WTC11 (cell line): Measurements from ENCODE around the gene LAMC2. TPM values are rescaled to one million over a fixed set of nuclear protein-coding genes. Genes with fewer than 3 reads are reported as not detected.

ENCODE experiments used
- ATAC-seq: fragments of 200-7000 bp; cut with Tn5 transposase; 2 replicates; pipeline ENCODE4 v1.10.0; 2021; ENCODE audit warnings: mild to moderate bottlenecking, moderate library complexity
- CTCF ChIA-PET: fragments of 300-600 bp; sonication (Branson Sonifier 250); formaldehyde crosslinking; loops from one replicate; lab custom pipeline; 2021; ENCODE audit warnings: antibody characterized with exemption; lab: Charles Lee
- POLR2A ChIA-PET: fragments of 350-600 bp; sonication (Branson Sonifier 250); formaldehyde crosslinking; loops from one replicate; lab custom pipeline; 2021; ENCODE audit warnings: antibody characterized with exemption; lab: Charles Lee
- DNase-seq: peaks from one replicate; pipeline ENCODE4 v3.0.0; 2021; ENCODE audit warnings: low spot score
- H3K27ac Mint-ChIP-seq: 2 replicates; pipeline ENCODE4 v1.8.0; 2021; ENCODE audit warnings: mixed read lengths
- H3K27me3 Mint-ChIP-seq: 2 replicates; pipeline ENCODE4 v1.8.0; 2021; ENCODE audit warnings: low read depth, mild to moderate bottlenecking, moderate library complexity, mixed read lengths
- H3K36me3 Mint-ChIP-seq: 2 replicates; pipeline ENCODE4 v1.8.0; 2021; ENCODE audit warnings: mixed read lengths
- H3K4me1 Mint-ChIP-seq: 2 replicates; pipeline ENCODE4 v1.8.0; 2022; ENCODE audit warnings: mixed read lengths
- H3K4me3 Mint-ChIP-seq: 2 replicates; pipeline ENCODE4 v1.8.0; 2021; ENCODE audit warnings: mild to moderate bottlenecking, moderate library complexity, mixed read lengths
- H3K9me3 Mint-ChIP-seq: 2 replicates; pipeline ENCODE4 v1.8.0; 2021; ENCODE audit warnings: mixed read lengths
- ATF6 ChIP-seq: sonication (generic); formaldehyde crosslinking; IDR thresholded peaks from 2 replicates; pipeline ENCODE4 v1.8.1; 2023; ENCODE audit warnings: mild to moderate bottlenecking, missing genetic modification reagents
- CDX4 ChIP-seq: fragments of 250-450 bp; sonication (Bioruptor Pico); IDR thresholded peaks from 2 replicates; pipeline ENCODE4 v1.9.0; 2021; ENCODE audit warnings: moderate library complexity, mild to moderate bottlenecking, inconsistent platforms, borderline replicate concordance
- CTCF ChIP-seq: fragments of 200-600 bp; IDR thresholded peaks from 2 replicates; pipeline ENCODE4 v1.8.0; 2022; ENCODE audit warnings: antibody characterized with exemption
- ELF4 ChIP-seq: sonication (generic); formaldehyde crosslinking; IDR thresholded peaks from 2 replicates; pipeline ENCODE4 v1.8.1; 2022; ENCODE audit warnings: low read depth, mild to moderate bottlenecking, moderate library complexity, missing genetic modification reagents
- ETV6 ChIP-seq: sonication (generic); formaldehyde crosslinking; IDR thresholded peaks from 2 replicates; pipeline ENCODE4 v1.8.1; 2022; ENCODE audit warnings: mild to moderate bottlenecking, missing genetic modification reagents
- HMGXB4 ChIP-seq: sonication (generic); formaldehyde crosslinking; IDR thresholded peaks from 2 replicates; pipeline ENCODE4 v1.8.1; 2023; ENCODE audit warnings: mild to moderate bottlenecking, moderate library complexity, missing genetic modification reagents
- JAZF1 ChIP-seq: fragments of 250-450 bp; sonication (Bioruptor Pico); IDR thresholded peaks from 2 replicates; pipeline ENCODE4 v1.9.0; 2021; ENCODE audit warnings: moderate library complexity, mild to moderate bottlenecking, inconsistent platforms
- NR2C2 ChIP-seq: sonication (generic); formaldehyde crosslinking; IDR thresholded peaks from 2 replicates; pipeline ENCODE4 v1.8.0; 2022; ENCODE audit warnings: mild to moderate bottlenecking, missing genetic modification reagents
- NR3C1 ChIP-seq: sonication (generic); formaldehyde crosslinking; conservative IDR thresholded peaks from 2 replicates; pipeline ENCODE4 v1.8.1; 2023; ENCODE audit warnings: low read depth, mild to moderate bottlenecking, missing genetic modification reagents
- RELA ChIP-seq: sonication (generic); formaldehyde crosslinking; IDR thresholded peaks from 2 replicates; pipeline ENCODE4 v1.8.1; 2022; ENCODE audit warnings: missing genetic modification reagents, mild to moderate bottlenecking, borderline replicate concordance
- SMAD3 ChIP-seq: sonication (generic); formaldehyde crosslinking; IDR thresholded peaks from 2 replicates; pipeline ENCODE4 v1.8.0; 2022; ENCODE audit warnings: missing genetic modification reagents, mild to moderate bottlenecking, borderline replicate concordance
- SMAD4 ChIP-seq: sonication (generic); formaldehyde crosslinking; IDR thresholded peaks from 2 replicates; pipeline ENCODE4 v1.8.0; 2022; ENCODE audit warnings: mild to moderate bottlenecking, missing genetic modification reagents
- SP1 ChIP-seq: sonication (generic); formaldehyde crosslinking; conservative IDR thresholded peaks from 2 replicates; pipeline ENCODE4 v1.8.1; 2022; ENCODE audit warnings: missing genetic modification reagents
- ZNF263 ChIP-seq: sonication (generic); formaldehyde crosslinking; IDR thresholded peaks from 2 replicates; pipeline ENCODE4 v1.8.1; 2022; ENCODE audit warnings: low read depth, mild to moderate bottlenecking, moderate library complexity, missing genetic modification reagents
- ZNF317 ChIP-seq: sonication (generic); formaldehyde crosslinking; IDR thresholded peaks from 2 replicates; pipeline ENCODE4 v1.8.1; 2023; ENCODE audit warnings: low read depth, mild to moderate bottlenecking, moderate library complexity, missing genetic modification reagents, borderline replicate concordance
- ZNF425 ChIP-seq: fragments of 250-450 bp; sonication (Bioruptor Pico); conservative IDR thresholded peaks from 2 replicates; pipeline ENCODE4 v1.9.0; 2021; ENCODE audit warnings: mild to moderate bottlenecking
- total RNA-seq: library from RNA; stranded (reverse); gene quantifications from 3 replicates; pipeline ENCODE4 v1.2.3, GENCODE V29; 2021

The LAMC2 gene
- total RNA-seq, 1 experiment from 2014 or later, result 7.9 TPM

GRCh38 chr1:183282101-183282855 lies 96.2 kb downstream of the LAMC2 start (continued):
- no peak for TF ChIP-seq NR2C2
- no peak for TF ChIP-seq ZNF317 (CRISPR knock-in tag)
- TF ChIP-seq HMGXB4 (CRISPR knock-in tag), result no peak
- TF ChIP-seq NR3C1 (CRISPR knock-in tag), result no peak
- no peak for TF ChIP-seq ETV6 (CRISPR knock-in tag)
- TF ChIP-seq ATF6 (CRISPR knock-in tag), result no peak
- TF ChIP-seq JAZF1 (CRISPR knock-in tag), result no peak
- TF ChIP-seq CTCF, result no peak
- TF ChIP-seq SMAD4 (CRISPR knock-in tag), result no peak
- no peak for TF ChIP-seq ZNF263 (CRISPR knock-in tag)
- TF ChIP-seq RELA (CRISPR knock-in tag), result no peak
- TF ChIP-seq, all 79 proteins: peak for 0

- Mint-ChIP-seq H3K27ac (no peak overlapping the region), H3K9me3 (no peaks in the 10 kb centered on the region), H3K4me3 (no peak overlapping the region), H3K36me3 (no peaks in the 10 kb centered on the region), H3K27me3 (no peaks in the 10 kb centered on the region), H3K4me1 (peaks cover 33% of the 10 kb centered on the region)
- CTCF ChIA-PET, result interaction anchor here (1.2 to 2.4 kb wide), 4 partner anchors 49 to 340 kb away, joined by 3 to 12 read pairs (median 10); no protein-coding TSS in a partner anchor
- DNase-seq, result no peak
- no peak for ATAC-seq
- TF ChIP-seq ZNF425 (CRISPR knock-in tag) (no peak), SP1 (no peak), ELF4 (no peak)
- POLR2A ChIA-PET, result no interaction called here
Measured at GRCh38 chr1:183283286-183283685, 97.2 kb downstream of the LAMC2 start.

- Mint-ChIP-seq H3K9me3 (peaks cover 4% of the 10 kb centered on the region), H3K4me1 (peaks cover 25% of the 10 kb centered on the region), H3K27ac (peak overlapping the region; percentile 42; the same call in 1 of the 2 replicates), H3K4me3 (no peak overlapping the region), H3K36me3 (peaks cover 4% of the 10 kb centered on the region; the same call in 1 of the 2 replicates), H3K27me3 (no peaks in the 10 kb centered on the region)
- POLR2A ChIA-PET, result no interaction called here
- ATAC-seq, result no peak
- DNase-seq, result no peak
- TF ChIP-seq CDX4 (CRISPR knock-in tag), result no peak
- no peak for TF ChIP-seq ZNF425 (CRISPR knock-in tag)
- no peak for TF ChIP-seq SMAD3
- CTCF ChIA-PET, result no interaction called here
Measured at GRCh38 chr1:183284086-183284485, 98.0 kb downstream of the LAMC2 start.
